ENCODE results near the gene KLB.
"Not testable (repeated sequence)": the region's sequence is repeated elsewhere in the genome, so short reads cannot be mapped to it uniquely, and the experiment has no call there.

KLB gene

GRCh38 chr4:39406763-39407583 is at the start of gene KLB:
Gene KLB (plus strand): TSS chr4:39406930. CDS start chr4:39406950, 20 bp downstream.
- no peak for DNase-seq (ENCODE audit: low read depth in 2 of 2)

GRCh38 chr4:39357002-39357401 is 49.7 kb upstream of the KLB start:
- no peak for DNase-seq (ENCODE audit: low read depth in 2 of 2)

- not testable (repeated sequence) for DNase-seq (ENCODE audit: low read depth in 2 of 2)
Measured at GRCh38 chr4:39360611-39361010, 46.1 kb upstream of the KLB start.

- DNase-seq (ENCODE audit: low read depth in 2 of 2), result no peak
Measured at GRCh38 chr4:39362827-39363226, 43.9 kb upstream of the KLB start.

GRCh38 chr4:39363773-39364393 is 42.8 kb upstream of the KLB start:
- DNase-seq (ENCODE audit: low read depth in 2 of 2), result no peak

GRCh38 chr4:39365360-39365759 is 41.4 kb upstream of the KLB start:
- DNase-seq (ENCODE audit: low read depth in 2 of 2), result no peak

- DNase-seq (ENCODE audit: low read depth in 2 of 2), result peak; percentile 85 to 95
Measured at GRCh38 chr4:39365830-39366771, 40.6 kb upstream of the KLB start, which contains the start of gene RFC1. Gene RFC1 (minus strand): TSS chr4:39366362. CDS start chr4:39366241, 121 bp downstream.

- no peak for DNase-seq (ENCODE audit: low read depth in 2 of 2)
Measured at GRCh38 chr4:39367166-39367565, 39.6 kb upstream of the KLB start.

- no peak for DNase-seq (ENCODE audit: low read depth in 2 of 2)
Measured at GRCh38 chr4:39369301-39369700, 37.4 kb upstream of the KLB start.

- DNase-seq (ENCODE audit: low read depth in 2 of 2), result not testable (repeated sequence)
Measured at GRCh38 chr4:39371209-39371608, 35.5 kb upstream of the KLB start.

- no peak for DNase-seq (ENCODE audit: low read depth in 2 of 2)
Measured at GRCh38 chr4:39375478-39375877, 31.3 kb upstream of the KLB start.

- no peak for DNase-seq (ENCODE audit: low read depth in 2 of 2)
Measured at GRCh38 chr4:39383690-39384089, 23.0 kb upstream of the KLB start.

GRCh38 chr4:39384563-39384962 is 22.2 kb upstream of the KLB start:
- DNase-seq (ENCODE audit: low read depth in 2 of 2), result no peak

- DNase-seq (ENCODE audit: low read depth in 2 of 2), result no peak
Measured at GRCh38 chr4:39390603-39391002, 16.1 kb upstream of the KLB start.

- DNase-seq (ENCODE audit: low read depth in 2 of 2), result no peak
Measured at GRCh38 chr4:39394706-39395105, 12.0 kb upstream of the KLB start.

GRCh38 chr4:39401640-39402039 is 5.1 kb upstream of the KLB start:
- not testable (repeated sequence) for DNase-seq (ENCODE audit: low read depth in 2 of 2)

- no peak for DNase-seq (ENCODE audit: low read depth in 2 of 2)
Measured at GRCh38 chr4:39407584-39407885, 805 bp downstream of the KLB start.

- DNase-seq (ENCODE audit: low read depth in 2 of 2), result no peak
Measured at GRCh38 chr4:39410415-39410814, 3.7 kb downstream of the KLB start.

GRCh38 chr4:39411561-39411960 is 4.8 kb downstream of the KLB start:
- DNase-seq (ENCODE audit: low read depth in 2 of 2), result not testable (repeated sequence)

- DNase-seq (ENCODE audit: low read depth in 2 of 2), result no peak
Measured at GRCh38 chr4:39415678-39416283, 9.1 kb downstream of the KLB start.

GRCh38 chr4:39422247-39422646 is 15.5 kb downstream of the KLB start:
- no peak for DNase-seq (ENCODE audit: low read depth in 2 of 2)

GRCh38 chr4:39425297-39425696 is 18.6 kb downstream of the KLB start:
- DNase-seq (ENCODE audit: low read depth in 2 of 2), result not testable (repeated sequence)
